HG03064 (cell line): ENCODE measurements around the gene SGCA.

Experiments used
- ATAC-seq: cut with Tn5 transposase; IDR thresholded peaks from one replicate; pipeline ENCODE4 v1.9.1; 2021; ENCODE audit warnings: low read depth; ENCODE audit not compliant: unreplicated experiment

SGCA gene

GRCh38 chr17:50133769-50134099, 32.1 kb upstream of the SGCA start:
- ATAC-seq, result no peak

- no peak for ATAC-seq
Observed at GRCh38 chr17:50134206-50135110, 31.3 kb upstream of the SGCA start.

- ATAC-seq, result no peak
Observed at GRCh38 chr17:50135316-50136095, 30.3 kb upstream of the SGCA start.

DNA sequence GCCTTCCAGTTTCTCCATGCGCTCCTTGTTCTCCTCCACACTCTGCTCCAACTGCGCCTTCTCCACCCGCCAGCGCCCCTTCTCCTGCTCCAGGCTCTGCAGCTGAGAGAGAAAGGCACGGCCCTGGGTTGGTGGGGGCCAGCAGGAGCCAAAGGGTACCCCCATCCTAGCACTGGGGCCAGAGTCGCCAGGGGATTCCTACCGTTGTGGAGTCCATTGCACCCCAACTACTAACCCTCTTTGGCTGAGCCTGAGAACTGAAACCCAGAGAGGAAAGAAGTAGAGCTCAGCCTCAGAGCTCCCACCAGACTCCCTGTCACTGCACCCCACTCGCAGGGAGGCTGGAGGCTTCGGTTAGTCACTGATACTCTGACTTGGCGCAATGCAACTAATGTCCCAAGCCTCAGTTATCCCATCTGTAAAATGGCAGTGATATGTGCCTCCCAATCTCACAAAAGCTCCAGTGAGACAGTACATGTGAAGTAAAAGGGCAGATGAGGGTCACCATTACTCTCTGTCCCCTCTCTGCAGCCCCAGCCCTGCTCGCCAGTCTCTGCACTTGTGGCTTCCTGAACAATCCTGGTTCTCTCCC, 29.6 kb upstream of the SGCA start:
- no peak for ATAC-seq

- no peak for ATAC-seq
Observed at GRCh38 chr17:50137042-50137441, 28.8 kb upstream of the SGCA start.

DNA sequence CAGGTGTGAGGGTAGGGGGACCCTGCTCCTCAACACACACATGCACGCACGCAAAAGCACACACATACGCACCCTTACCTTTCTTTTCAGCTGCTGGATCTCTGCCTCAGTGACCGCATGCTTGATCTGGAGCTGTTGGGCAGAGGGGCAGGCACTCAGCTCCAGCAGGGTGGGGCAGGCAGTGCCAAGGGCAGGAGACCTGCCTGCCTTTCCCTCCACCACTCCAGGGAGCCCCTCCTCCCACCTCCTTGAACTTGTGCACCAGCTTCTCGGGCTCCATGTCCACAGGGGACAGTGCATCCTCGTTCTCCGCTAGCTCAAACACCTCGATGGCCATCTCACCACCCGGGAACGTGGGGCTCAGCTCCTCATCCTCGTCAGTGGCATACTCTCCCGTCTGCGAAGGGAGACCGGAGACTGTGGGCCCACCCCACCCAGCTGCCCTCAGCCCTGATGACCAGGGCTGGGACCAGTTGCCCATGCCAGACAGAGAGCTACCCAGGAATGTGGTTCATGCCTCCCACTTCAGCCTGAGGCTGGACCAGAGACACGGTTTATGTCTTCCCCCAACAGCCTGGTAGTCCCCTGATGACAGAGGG, 26.5 kb upstream of the SGCA start:
- ATAC-seq, result no peak

GRCh38 chr17:50139950-50140885, 25.6 kb upstream of the SGCA start:
- no peak for ATAC-seq

DNA sequence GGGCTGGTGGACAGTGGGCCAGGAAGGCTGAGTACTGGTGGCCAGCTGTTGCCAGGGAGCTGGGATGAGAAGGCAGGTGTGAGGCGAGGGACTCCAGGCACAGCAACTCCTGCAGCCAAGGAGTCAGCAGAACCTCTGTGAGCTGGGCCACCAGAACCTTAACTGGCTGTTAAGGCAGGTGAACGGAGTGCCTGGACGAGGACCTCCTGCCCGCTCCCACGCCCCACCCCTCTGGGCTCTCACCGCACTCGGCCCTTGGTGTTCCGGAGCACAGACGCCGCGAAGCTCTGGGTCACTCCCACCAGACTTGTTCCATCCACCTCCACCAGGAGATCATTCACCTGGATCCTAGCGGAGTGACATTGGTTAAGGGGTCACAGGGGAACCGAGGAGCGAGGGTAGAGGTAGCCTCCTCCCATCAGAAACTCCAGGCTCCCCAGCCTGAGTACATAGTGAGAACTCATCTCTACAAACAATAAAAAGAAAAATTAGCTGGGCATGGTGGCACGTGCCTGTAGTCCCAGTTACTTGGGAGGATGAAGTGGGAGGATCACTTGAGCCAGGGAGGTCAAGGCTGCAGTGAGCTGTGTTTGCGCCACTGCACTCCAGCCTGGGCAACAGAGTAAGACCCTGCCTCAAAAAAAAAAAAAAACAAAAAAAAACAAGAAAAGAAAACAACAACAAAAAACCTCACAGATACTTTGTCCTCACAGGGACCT, 24.6 kb upstream of the SGCA start:
- ATAC-seq, result no peak

DNA sequence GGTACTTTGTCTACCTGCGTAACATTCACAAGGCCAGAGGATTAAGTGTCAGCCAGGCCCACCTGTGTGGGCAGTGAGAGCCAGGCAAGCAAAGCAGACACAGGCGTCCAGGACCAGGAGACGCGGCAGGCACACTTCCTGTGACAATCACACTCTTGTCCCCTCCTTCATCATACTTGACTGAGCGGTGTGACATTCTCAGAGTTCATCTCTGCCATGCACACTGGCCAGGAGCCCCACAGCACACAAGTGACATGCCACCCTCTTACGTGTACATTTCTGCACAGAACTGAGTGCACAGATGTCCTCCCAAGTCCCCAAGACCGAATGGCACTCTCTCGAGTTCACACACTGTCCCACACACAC, 24.1 kb upstream of the SGCA start:
- ATAC-seq, result no peak

DNA sequence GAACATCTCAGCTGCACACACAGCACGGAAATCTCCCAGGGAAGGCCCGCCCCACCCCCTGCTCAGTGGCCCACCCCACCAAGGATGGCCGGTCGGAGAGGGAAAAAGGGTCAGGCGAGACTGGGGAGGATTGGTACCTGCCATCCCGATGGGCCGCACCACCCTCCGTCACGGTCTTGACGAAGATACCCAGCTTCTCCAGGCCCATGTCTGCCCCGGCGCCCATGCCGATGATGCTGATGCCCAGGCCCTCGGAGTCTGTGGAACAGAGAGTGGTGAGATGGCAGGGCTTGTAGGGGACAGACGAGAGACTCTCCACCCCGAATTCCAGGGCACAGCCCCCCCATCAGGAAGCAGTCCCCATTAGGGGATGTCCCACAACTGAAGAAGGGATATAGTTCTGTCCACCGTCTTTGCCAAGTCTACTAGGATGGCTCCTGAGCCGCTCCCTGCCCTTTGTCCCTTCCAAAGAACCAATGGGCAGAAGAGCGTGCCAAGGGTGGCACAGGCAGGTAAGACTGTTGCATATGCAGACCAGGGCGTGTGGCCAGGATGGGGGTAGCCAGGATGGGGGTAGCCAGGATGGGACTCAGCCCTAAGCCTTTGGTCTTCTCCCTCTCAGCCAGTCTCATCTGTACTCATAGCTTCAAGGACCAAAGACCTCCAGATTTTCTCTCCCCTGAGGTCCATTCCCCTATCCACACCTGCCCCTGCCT, 22.2 kb upstream of the SGCA start:
- no peak for ATAC-seq

GRCh38 chr17:50144355-50144754, 21.4 kb upstream of the SGCA start:
- ATAC-seq, result no peak

DNA sequence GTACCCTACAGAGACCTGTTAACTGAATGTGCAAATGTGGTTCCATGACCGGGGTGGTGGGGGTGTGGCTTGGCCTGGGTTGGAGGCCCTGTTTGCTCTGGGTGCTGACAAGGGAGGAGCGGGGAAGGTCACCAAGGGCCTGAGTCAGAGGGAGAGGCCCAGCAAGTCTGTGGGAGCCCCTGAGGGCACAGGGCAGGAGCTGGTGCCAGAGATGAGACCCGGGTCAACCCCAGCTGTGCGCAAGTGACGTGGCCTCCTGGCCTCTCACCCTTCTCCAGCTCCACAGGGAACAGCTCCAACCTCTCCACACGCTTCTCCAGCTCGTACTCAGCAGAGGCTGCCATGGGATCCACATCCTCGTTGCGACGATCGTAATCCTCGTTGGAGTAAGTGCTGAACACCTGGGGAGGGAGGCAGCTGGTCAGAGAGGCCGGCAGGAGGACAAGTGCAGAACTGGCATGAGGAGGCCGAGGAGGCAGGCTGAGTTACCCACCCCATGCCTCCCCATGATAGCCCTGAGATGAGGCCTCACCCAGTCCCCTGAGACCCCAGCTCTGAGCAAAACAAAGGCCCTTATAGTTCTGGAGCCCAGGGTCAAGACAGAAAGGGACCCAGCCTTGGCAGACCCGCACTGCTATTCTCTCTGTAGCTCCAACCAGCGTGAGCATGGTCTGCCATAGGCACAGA, 20.8 kb upstream of the SGCA start:
- ATAC-seq, result no peak

- no peak for ATAC-seq
Observed at GRCh38 chr17:50145532-50146229, 20.1 kb upstream of the SGCA start.

- ATAC-seq, result no peak
Observed at GRCh38 chr17:50146230-50146926, 19.4 kb upstream of the SGCA start.

DNA sequence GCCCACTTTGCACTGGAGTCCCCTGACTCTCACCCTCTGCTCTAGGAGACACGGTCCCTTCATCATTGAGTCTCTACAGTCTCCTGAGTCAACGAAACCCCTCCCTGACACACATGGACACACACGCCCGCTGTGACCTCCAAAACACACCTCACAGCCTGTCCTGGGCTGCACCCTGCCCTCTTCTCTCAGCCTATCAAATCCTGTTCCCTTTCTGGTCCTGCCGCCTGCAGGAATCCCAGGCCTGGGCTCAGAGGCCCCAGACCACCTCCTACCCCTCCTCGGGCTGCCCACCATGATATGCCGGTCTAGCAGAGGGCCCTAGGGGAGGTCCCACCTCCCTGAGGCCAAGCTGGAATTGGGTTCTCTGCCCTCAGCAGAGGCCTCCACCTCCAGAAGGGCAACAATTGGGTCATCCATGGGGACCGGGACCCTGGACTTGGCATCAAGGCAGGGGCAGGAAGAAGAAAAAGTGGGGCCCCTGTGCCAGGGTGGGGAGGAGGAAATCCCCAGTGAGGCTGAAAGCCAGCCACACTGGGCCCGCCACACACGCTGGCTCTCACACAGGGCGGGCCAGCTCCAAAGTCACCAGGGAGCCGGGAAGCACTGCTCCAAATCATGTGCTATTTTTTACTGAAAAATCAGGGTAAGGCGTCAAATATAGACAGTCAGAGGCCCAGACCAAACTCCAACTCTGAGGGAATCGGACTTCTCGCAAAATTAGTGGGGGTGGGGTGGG, 18.7 kb upstream of the SGCA start:
- no peak for ATAC-seq

- no peak for ATAC-seq
Observed at GRCh38 chr17:50147841-50148225, 18.0 kb upstream of the SGCA start.
